Caco-2 (cell line): ENCODE results near the gene ERC1. TPM values are rescaled to one million over a fixed set of nuclear protein-coding genes. Genes with fewer than 3 reads are reported as not detected.

Experiments
- BruUV-seq: library from RNA; stranded (reverse); fragments of 400-500 nt; replicated peaks from 2 replicates; lab custom pipeline; 2021; lab: Mats Ljungman, UMichigan
- CTCF ChIA-PET: fragments of 300-600 bp; sonication (Branson Sonifier 250); formaldehyde crosslinking; loops from one replicate; lab custom pipeline; 2022; ENCODE audit warnings: antibody characterized with exemption; lab: Charles Lee
- POLR2A ChIA-PET: fragments of 300-600 bp; sonication (Branson Sonifier 250); formaldehyde crosslinking; loops from one replicate; lab custom pipeline; 2022; ENCODE audit warnings: antibody characterized with exemption; lab: Charles Lee
- DNase-seq, 2 experiments: peaks; one replicate each; pipeline versions ENCODE4 v3.0.0 to v3.0.0-alpha.2; 2020 to 2022
- H3K27me3 ChIP-seq: replicated peaks from 2 replicates; pipeline ENCODE4 v1.6.0; 2011; ENCODE audit warnings: low read length; ENCODE audit not compliant: control insufficient read depth, insufficient read depth
- H3K36me3 ChIP-seq: 2 replicates; pipeline ENCODE4 v1.5.1; 2011; ENCODE audit warnings: low read length; ENCODE audit not compliant: control insufficient read depth, insufficient read depth
- H3K4me1 ChIP-seq: fragments of 250-450 bp; sonication (Bioruptor Pico); 2 replicates; pipeline ENCODE4 v1.5.1; 2020; ENCODE audit warnings: mild to moderate bottlenecking
- H3K4me3 ChIP-seq: 2 replicates; pipeline ENCODE4 v1.5.1; 2011; ENCODE audit warnings: low read depth, mild to moderate bottlenecking, control low read depth, low read length
- H3K9me3 ChIP-seq: fragments of 250-450 bp; sonication (Bioruptor Pico); 2 replicates; pipeline ENCODE4 v1.5.1; 2020; ENCODE audit warnings: mild to moderate bottlenecking, moderate library complexity
- H3K27ac Mint-ChIP-seq: one replicate; pipeline ENCODE4 v1.8.0; 2022; ENCODE audit warnings: mixed read lengths; ENCODE audit not compliant: unreplicated experiment
- H3K27me3 Mint-ChIP-seq: one replicate; pipeline ENCODE4 v1.8.0; 2022; ENCODE audit warnings: mixed read lengths; ENCODE audit not compliant: insufficient read depth, unreplicated experiment
- H3K36me3 Mint-ChIP-seq: one replicate; pipeline ENCODE4 v1.8.0; 2022; ENCODE audit warnings: mild to moderate bottlenecking, mixed read lengths; ENCODE audit not compliant: insufficient read depth, unreplicated experiment
- H3K4me1 Mint-ChIP-seq: one replicate; pipeline ENCODE4 v1.8.0; 2022; ENCODE audit warnings: low read depth, mixed read lengths; ENCODE audit not compliant: unreplicated experiment
- H3K4me3 Mint-ChIP-seq: one replicate; pipeline ENCODE4 v1.8.0; 2022; ENCODE audit warnings: mild to moderate bottlenecking, moderate library complexity, mixed read lengths; ENCODE audit not compliant: unreplicated experiment
- H3K9me3 Mint-ChIP-seq: one replicate; pipeline ENCODE4 v1.8.0; 2022; ENCODE audit warnings: mixed read lengths; ENCODE audit not compliant: unreplicated experiment
- CTCF ChIP-seq, 2 experiments: fragments of 200-600 bp in 1 of 2; IDR thresholded peaks; 1 replicate in 1 of 2; 2 replicates in 1 of 2; pipeline versions ENCODE4 v1.5.1 to v1.8.0; 2011 to 2022; ENCODE audit warnings: antibody characterized with exemption in 1 of 2, control low read depth in 1 of 2, inconsistent platforms in 1 of 2, low read depth in 1 of 2, low read length in 1 of 2, mild to moderate bottlenecking in 1 of 2, moderate library complexity in 1 of 2; ENCODE audit not compliant: insufficient read depth in 1 of 2, severe bottlenecking in 1 of 2, unreplicated experiment in 1 of 2
- intact Hi-C: fragments of 100-400 bp; cut with micrococcal nuclease; formaldehyde crosslinking; loops from one replicate; pipeline ENCODE4 v1.10.0; 2022; ENCODE audit not compliant: unreplicated experiment
- total RNA-seq: library from RNA; stranded (reverse); gene quantifications from 2 replicates; pipeline ENCODE4 v1.2.3, GENCODE V29; 2022

ERC1 gene
- total RNA-seq, 1 experiment from 2014 or later = 88.4 TPM

GRCh38 chr12:989051-989450 is 2.0 kb upstream of the ERC1 start:
- no peaks in the 10 kb centered on the region for H3K27me3 ChIP-seq
- H3K4me1 ChIP-seq = peaks cover 26% of the 10 kb centered on the region
- ChIA-PET POLR2A (no interaction called here), CTCF (interaction anchor here (1.0 kb wide), 1 partner anchor 104 kb away, joined by 4 read pairs; no protein-coding TSS in a partner anchor)
- Mint-ChIP-seq H3K4me1 (peaks cover 30% of the 10 kb centered on the region), H3K27ac (no peak overlapping the region), H3K36me3 (peaks cover 22% of the 10 kb centered on the region), H3K27me3 (no peaks in the 10 kb centered on the region), H3K4me3 (peak overlapping the region; percentile 84), H3K9me3 (no peaks in the 10 kb centered on the region)
- no peak for DNase-seq
- H3K4me3 ChIP-seq = no peak overlapping the region
- intact Hi-C loops = no loop called here
- no TSS peak for BruUV-seq
- H3K9me3 ChIP-seq = no peaks in the 10 kb centered on the region
- no peak for TF ChIP-seq CTCF (IDR thresholded peaks at IDR 0.05; ENCODE audit: insufficient read depth in 1 of 2, low read depth in 1 of 2, low read length in 1 of 2, severe bottlenecking in 1 of 2, unreplicated experiment in 1 of 2)
- H3K36me3 ChIP-seq = no peaks in the 10 kb centered on the region

GRCh38 chr12:989751-990660 is 1.0 kb upstream of the ERC1 start:
- CTCF ChIA-PET = interaction anchor here (0.5 to 2.6 kb wide), 3 partner anchors 41 to 535 kb away, joined by 5 to 18 read pairs (median 6); partner anchors contain the start of gene RAD52
- TF ChIP-seq CTCF (IDR thresholded peaks at IDR 0.05; ENCODE audit: insufficient read depth in 1 of 2, low read depth in 1 of 2, low read length in 1 of 2, severe bottlenecking in 1 of 2, unreplicated experiment in 1 of 2) = no peak
- TSS peak; percentile 48 for BruUV-seq
- POLR2A ChIA-PET = interaction anchor here (0.6 to 2.8 kb wide), 2 partner anchors 41 to 506 kb away, joined by 4 to 19 read pairs; partner anchors contain the start of gene RAD52
- H3K4me3 Mint-ChIP-seq = peak overlapping the region; percentile 84
- H3K9me3 Mint-ChIP-seq = no peaks in the 10 kb centered on the region
- DNase-seq = peak; percentile 63 to 73
- H3K27ac Mint-ChIP-seq = peak overlapping the region; percentile 91
- H3K4me3 ChIP-seq = peak overlapping the region; percentile 80
- peaks cover 22% of the 10 kb centered on the region for H3K36me3 Mint-ChIP-seq
- H3K4me1 Mint-ChIP-seq = peaks cover 32% of the 10 kb centered on the region
- H3K9me3 ChIP-seq = no peaks in the 10 kb centered on the region
- H3K27me3 Mint-ChIP-seq = no peaks in the 10 kb centered on the region
- intact Hi-C loops = loop anchor here (1.0 to 5.0 kb wide), 4 partner anchors 41 to 419 kb away; partner anchors contain the start of gene RAD52
- no peaks in the 10 kb centered on the region for H3K36me3 ChIP-seq
- H3K27me3 ChIP-seq = no peaks in the 10 kb centered on the region
- H3K4me1 ChIP-seq = peaks cover 26% of the 10 kb centered on the region
